Measurements from ENCODE around the gene HLA-DQA1.
"Not testable (repeated sequence)": the region's sequence is repeated elsewhere in the genome, so short reads cannot be mapped to it uniquely, and the experiment has no call there.

The HLA-DQA1 gene

GRCh38 chr6:32658268-32658897 is 21.2 kb downstream of the HLA-DQA1 start:
- no peak for DNase-seq (ENCODE audit: low read depth, low spot score)

- no peak for DNase-seq (ENCODE audit: low read depth, low spot score)
These were observed 22.8 kb downstream of the HLA-DQA1 start for GRCh38 chr6:32659856-32660595.

GRCh38 chr6:32662099-32662498 is 24.9 kb downstream of the HLA-DQA1 start:
- DNase-seq (ENCODE audit: low read depth, low spot score): no peak

GRCh38 chr6:32662836-32663235 is 25.6 kb downstream of the HLA-DQA1 start:
- DNase-seq (ENCODE audit: low read depth, low spot score): no peak

GRCh38 chr6:32664354-32664753 is 27.1 kb downstream of the HLA-DQA1 start:
- no peak for DNase-seq (ENCODE audit: low read depth, low spot score)

- DNase-seq (ENCODE audit: low read depth, low spot score): peak; percentile 3
These were observed 27.7 kb downstream of the HLA-DQA1 start for GRCh38 chr6:32664827-32665362.

GRCh38 chr6:32665661-32666060 is 28.5 kb downstream of the HLA-DQA1 start:
- DNase-seq (ENCODE audit: low read depth, low spot score): no peak

- peak; percentile 16 for DNase-seq (ENCODE audit: low read depth, low spot score)
These were observed 29.5 kb downstream of the HLA-DQA1 start, which contains the start of gene HLA-DQB1 for GRCh38 chr6:32666420-32667300. HLA-DQB1 (minus strand) TSS chr6:32666657; CDS start chr6:32666607, 50 bp downstream.

GRCh38 chr6:32668226-32668747 is 31.1 kb downstream of the HLA-DQA1 start:
- peak; percentile 63 for DNase-seq (ENCODE audit: low read depth, low spot score)

GRCh38 chr6:32669240-32669639 is 32.0 kb downstream of the HLA-DQA1 start:
- no peak for DNase-seq (ENCODE audit: low read depth, low spot score)

GRCh38 chr6:32669893-32670292 is 32.7 kb downstream of the HLA-DQA1 start:
- no peak for DNase-seq (ENCODE audit: low read depth, low spot score)

- not testable (repeated sequence) for DNase-seq (ENCODE audit: low read depth, low spot score)
These were observed 34.7 kb downstream of the HLA-DQA1 start for GRCh38 chr6:32671908-32672307.

GRCh38 chr6:32674123-32674522 is 36.9 kb downstream of the HLA-DQA1 start:
- not testable (repeated sequence) for DNase-seq (ENCODE audit: low read depth, low spot score)

- DNase-seq (ENCODE audit: low read depth, low spot score): no peak
These were observed 42.3 kb downstream of the HLA-DQA1 start for GRCh38 chr6:32679492-32679891.

- DNase-seq (ENCODE audit: low read depth, low spot score): no peak
These were observed 42.8 kb downstream of the HLA-DQA1 start for GRCh38 chr6:32680055-32680454.

- no peak for DNase-seq (ENCODE audit: low read depth, low spot score)
These were observed 47.0 kb downstream of the HLA-DQA1 start for GRCh38 chr6:32684246-32684645.

GRCh38 chr6:32685603-32686002 is 48.4 kb downstream of the HLA-DQA1 start:
- no peak for DNase-seq (ENCODE audit: low read depth, low spot score)

- DNase-seq (ENCODE audit: low read depth, low spot score): peak; percentile 19
These were observed 52.6 kb downstream of the HLA-DQA1 start for GRCh38 chr6:32689531-32690501.

- peak; percentile 13 for DNase-seq (ENCODE audit: low read depth, low spot score)
These were observed 54.8 kb downstream of the HLA-DQA1 start for GRCh38 chr6:32692019-32692418.

Measured in astrocyte of the hippocampus (primary cell).